ENCODE results near the gene ADAM21.
"Not testable (repeated sequence)": the region's sequence is repeated elsewhere in the genome, so short reads cannot be mapped to it uniquely, and the experiment has no call there.

ADAM21 gene

DNA sequence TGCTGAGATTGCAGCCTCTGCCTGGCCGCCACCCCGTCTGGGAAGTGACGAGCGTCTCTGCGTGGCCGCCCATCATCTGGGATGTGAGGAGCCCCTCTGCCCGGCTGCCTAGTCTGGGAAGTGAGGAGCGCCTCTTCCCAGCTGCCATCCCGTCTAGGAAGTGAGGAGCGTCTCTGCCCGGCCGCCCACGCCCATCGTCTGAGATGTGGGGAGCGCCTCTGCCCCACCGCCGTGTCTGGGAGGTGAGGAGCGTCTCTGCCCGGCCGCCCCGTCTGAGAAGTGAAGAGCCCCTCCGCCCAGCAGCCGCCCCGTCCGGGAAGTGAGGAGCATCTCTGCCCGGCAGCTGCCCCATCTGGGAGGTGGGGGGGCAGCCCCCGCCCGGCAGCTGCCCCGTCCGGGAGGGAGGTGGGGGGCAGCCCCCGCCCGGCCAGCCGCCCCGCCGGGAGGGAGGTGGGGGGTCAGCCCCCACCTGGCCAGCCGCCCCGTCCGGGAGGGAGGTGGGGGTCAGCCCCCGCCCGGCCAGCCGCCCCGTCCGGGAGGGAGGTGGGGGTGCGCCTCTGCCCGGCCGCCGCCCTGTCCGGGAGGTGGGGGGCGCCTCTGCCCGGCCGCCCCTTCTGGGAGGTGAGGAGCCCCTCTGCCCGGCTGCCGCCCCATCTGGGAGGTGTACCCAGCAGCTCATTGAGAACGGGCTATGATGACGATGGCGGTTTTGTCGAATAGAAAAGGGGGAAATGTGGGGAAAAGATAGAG lies 25.6 kb downstream of the ADAM21 start:
- H3K4me3 ChIP-seq (ENCODE audit: low read length) = not testable (repeated sequence)

DNA sequence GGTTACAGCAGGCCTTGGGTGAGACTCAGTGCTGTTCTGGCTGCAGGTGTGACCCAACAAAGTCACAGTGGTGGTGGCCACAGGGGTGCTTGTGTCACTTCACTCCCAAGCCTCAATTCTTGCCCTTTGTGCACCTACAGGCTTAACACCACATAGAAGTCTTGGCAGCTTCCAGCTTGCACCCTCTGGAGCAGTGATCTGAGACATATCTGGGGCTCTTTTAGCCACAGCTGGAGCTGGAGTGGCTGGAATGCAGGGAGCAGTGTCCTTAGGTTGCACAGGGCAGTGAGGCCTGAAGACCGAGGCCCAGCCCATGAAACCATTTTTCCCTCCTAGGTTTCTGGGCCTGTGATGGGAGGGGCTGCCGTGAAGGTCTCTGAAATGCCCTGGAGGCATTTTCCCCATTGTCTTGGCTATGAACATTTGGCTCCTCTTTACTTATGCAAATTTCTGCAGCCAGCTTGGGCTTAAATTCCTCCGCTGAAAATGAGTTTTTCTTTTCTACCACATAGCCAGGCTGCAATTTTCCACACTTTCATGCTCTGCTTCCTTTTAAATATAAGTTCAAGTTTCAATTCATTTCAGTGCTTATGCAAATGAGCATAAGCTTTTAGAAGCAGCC lies 37.7 kb downstream of the ADAM21 start:
- DNase-seq (ENCODE audit: low read depth) = no peak
- H3K4me1 ChIP-seq (ENCODE audit: control insufficient read depth, insufficient read depth, low read length) = no peaks in the 10 kb centered on the region
- no peak overlapping the region for H3K4me3 ChIP-seq (ENCODE audit: low read length)
- peaks cover 20% of the 10 kb centered on the region for H3K9me3 ChIP-seq (ENCODE audit: control insufficient read depth, low read length)
- no peak overlapping the region for H3K9ac ChIP-seq (ENCODE audit: low read length)
- H3K27me3 ChIP-seq (replicated peaks; ENCODE audit: control insufficient read depth, insufficient read depth, low read length) = no peaks in the 10 kb centered on the region
- H3K36me3 ChIP-seq (ENCODE audit: control insufficient read depth, insufficient read depth, low read length, severe bottlenecking) = no peaks in the 10 kb centered on the region

More for the DNA sequence above, 25.6 kb downstream of the ADAM21 start:
- H3K9ac ChIP-seq (ENCODE audit: low read length); H3K9me3 ChIP-seq (ENCODE audit: control insufficient read depth, low read length); H3K4me1 ChIP-seq (ENCODE audit: control insufficient read depth, insufficient read depth, low read length); H3K36me3 ChIP-seq (ENCODE audit: control insufficient read depth, insufficient read depth, low read length, severe bottlenecking); DNase-seq (ENCODE audit: low read depth); H3K27me3 ChIP-seq (replicated peaks; ENCODE audit: control insufficient read depth, insufficient read depth, low read length): not testable (repeated sequence)

DNA sequence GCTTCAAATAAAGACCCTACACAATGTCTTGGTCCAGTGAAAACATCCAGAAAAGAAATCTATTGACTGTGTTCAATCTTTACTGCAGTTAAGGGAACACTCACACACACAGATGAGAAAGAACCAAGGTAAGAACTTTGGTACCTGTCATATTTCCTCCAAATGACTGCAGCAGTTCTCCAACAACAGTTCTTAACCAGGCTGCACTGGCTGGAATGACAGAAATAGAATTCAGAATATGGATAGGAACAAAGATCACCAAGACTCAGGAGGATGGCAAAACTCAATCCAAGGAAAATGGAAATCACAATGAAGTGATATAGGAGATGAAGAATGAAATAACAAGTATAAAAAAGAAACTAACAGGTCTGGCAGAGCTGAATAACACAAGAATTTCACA lies 46.2 kb downstream of the ADAM21 start:
- no peak for DNase-seq (ENCODE audit: low read depth)
- no peaks in the 10 kb centered on the region for H3K36me3 ChIP-seq (ENCODE audit: control insufficient read depth, insufficient read depth, low read length, severe bottlenecking)
- H3K4me3 ChIP-seq (ENCODE audit: low read length) = no peak overlapping the region
- H3K27me3 ChIP-seq (replicated peaks; ENCODE audit: control insufficient read depth, insufficient read depth, low read length) = no peaks in the 10 kb centered on the region
- no peak overlapping the region for H3K9ac ChIP-seq (ENCODE audit: low read length)
- no peaks in the 10 kb centered on the region for H3K4me1 ChIP-seq (ENCODE audit: control insufficient read depth, insufficient read depth, low read length)
- peaks cover 4% of the 10 kb centered on the region for H3K9me3 ChIP-seq (ENCODE audit: control insufficient read depth, low read length)

All from adipocyte (in vitro differentiated cells).